GM23338 (cell line): ENCODE data around the gene FHL2. TPM values are rescaled to one million over a fixed set of nuclear protein-coding genes. Genes with fewer than 3 reads are reported as not detected.

Experiments used
- ATAC-seq: fragments of 200-7000 bp; cut with Tn5 transposase; 3 replicates; pipeline ENCODE4 v1.9.1; 2020
- DNase-seq: peaks from one replicate; pipeline ENCODE4 v3.0.0-alpha.2; 2015; ENCODE audit warnings: low spot score
- H2AFZ ChIP-seq: fragments of 200-600 bp; sonication (generic); 2 replicates; pipeline ENCODE4 v1.8.0; 2016; ENCODE audit warnings: antibody characterized with exemption, mild to moderate bottlenecking, moderate library complexity
- H3F3A ChIP-seq: fragments of 200-600 bp; sonication (generic); replicated peaks from 2 replicates; pipeline ENCODE4 v1.8.0; 2017; ENCODE audit warnings: antibody characterized with exemption, mixed run types, low read depth
- H3K27ac ChIP-seq: fragments of 200-600 bp; sonication (generic); 2 replicates; pipeline ENCODE4 v1.6.1; 2016; ENCODE audit warnings: low read depth
- H3K27me3 ChIP-seq: fragments of 200-600 bp; sonication (generic); 2 replicates; pipeline ENCODE4 v1.8.0; 2016; ENCODE audit warnings: mild to moderate bottlenecking, mixed run types, moderate library complexity; ENCODE audit not compliant: insufficient read depth
- H3K36me3 ChIP-seq: fragments of 200-600 bp; sonication (generic); 2 replicates; pipeline ENCODE4 v1.8.0; 2016; ENCODE audit warnings: mild to moderate bottlenecking; ENCODE audit not compliant: insufficient read depth
- H3K4me1 ChIP-seq: fragments of 200-600 bp; sonication (generic); 2 replicates; pipeline ENCODE4 v1.8.0; 2016; ENCODE audit warnings: mild to moderate bottlenecking, moderate library complexity; ENCODE audit not compliant: insufficient read depth
- H3K4me2 ChIP-seq: fragments of 200-600 bp; sonication (generic); 2 replicates; pipeline ENCODE4 v1.7.1; 2017; ENCODE audit warnings: mixed run types
- H3K4me3 ChIP-seq: fragments of 200-600 bp; sonication (generic); 2 replicates; pipeline ENCODE4 v1.6.1; 2016; ENCODE audit warnings: mixed run types
- H3K79me2 ChIP-seq: fragments of 200-600 bp; sonication (generic); replicated peaks from 2 replicates; pipeline ENCODE4 v1.8.0; 2017; ENCODE audit warnings: mild to moderate bottlenecking; ENCODE audit not compliant: insufficient read depth
- H3K9me2 ChIP-seq: fragments of 200-600 bp; sonication (generic); 2 replicates; pipeline ENCODE4 v1.8.0; 2017; ENCODE audit not compliant: insufficient read depth
- H4K20me1 ChIP-seq: fragments of 200-600 bp; sonication (generic); replicated peaks from 2 replicates; pipeline ENCODE4 v1.8.0; 2017; ENCODE audit warnings: mild to moderate bottlenecking; ENCODE audit not compliant: insufficient read depth
- H3K27ac Mint-ChIP-seq: 2 replicates; pipeline ENCODE4 v1.8.0; 2020; ENCODE audit warnings: inconsistent platforms, mild to moderate bottlenecking, moderate library complexity, mixed read lengths
- H3K27me3 Mint-ChIP-seq: 3 replicates; pipeline ENCODE4 v1.8.0; 2022; ENCODE audit warnings: low read depth, mild to moderate bottlenecking, moderate library complexity, mixed read lengths, inconsistent platforms; ENCODE audit not compliant: insufficient read depth, poor library complexity
- H3K36me3 Mint-ChIP-seq: 3 replicates; pipeline ENCODE4 v1.8.0; 2021; ENCODE audit warnings: low read depth, mild to moderate bottlenecking, inconsistent platforms, moderate library complexity, mixed read lengths
- H3K4me1 Mint-ChIP-seq: 3 replicates; pipeline ENCODE4 v1.8.0; 2020; ENCODE audit warnings: mild to moderate bottlenecking, inconsistent platforms, mixed read lengths
- H3K4me3 Mint-ChIP-seq: 3 replicates; pipeline ENCODE4 v1.8.0; 2021; ENCODE audit warnings: moderate library complexity, mild to moderate bottlenecking, inconsistent platforms, mixed read lengths
- H3K9me3 Mint-ChIP-seq: 3 replicates; pipeline ENCODE4 v1.8.0; 2020; ENCODE audit warnings: moderate library complexity, mild to moderate bottlenecking, inconsistent platforms, mixed read lengths
- POLR2AphosphoS5 ChIP-seq: IDR thresholded peaks from 2 replicates; pipeline ENCODE4 v1.6.1; 2016; ENCODE audit warnings: antibody characterized with exemption, low read depth
- ZNF114 ChIP-seq: fragments of 250-450 bp; sonication (Bioruptor Pico); IDR thresholded peaks from 2 replicates; pipeline ENCODE4 v1.5.0; 2020; ENCODE audit warnings: mild to moderate bottlenecking, moderate library complexity
- ZNF462 ChIP-seq: fragments of 250-450 bp; sonication (Bioruptor Pico); IDR thresholded peaks from 2 replicates; pipeline ENCODE4 v1.5.0; 2020; ENCODE audit warnings: mild to moderate bottlenecking, moderate library complexity
- polyA plus RNA-seq: library from polyadenylated mRNA; unstranded; fragments of >200 nt; fragmentation: Nextera tagmentation; extraction: Ambion mirVana; gene quantifications from 2 replicates; pipeline ENCODE4 v1.2.1, GENCODE V29; 2016
- total RNA-seq: library from RNA; depleted of rRNA; stranded (reverse); fragments of >200 nt; shearing (Covaris generic); gene quantifications from 2 replicates; pipeline ENCODE4 v1.2.3, GENCODE V29; 2014

FHL2 gene
- total and polyA plus RNA-seq, 2 experiments from 2014 or later: 29.0 to 30.9 TPM

GRCh38 chr2:105336786-105337121 lies 62.1 kb downstream of the FHL2 start:
- H3K4me3 Mint-ChIP-seq: peak overlapping the region; percentile 99

More at GRCh38 chr2:105336786-105337121, 62.1 kb downstream of the FHL2 start:
- Histone ChIP-seq H3K27me3 (no peaks in the 10 kb centered on the region), H2AFZ (peak overlapping the region; percentile 97; the same call in 1 of the 2 replicates), H3K27ac (peak overlapping the region; percentile 100), H3K36me3 (peaks cover 24% of the 10 kb centered on the region), H3F3A (no peaks in the 10 kb centered on the region), H4K20me1 (peaks cover 16% of the 10 kb centered on the region; the same call in 1 of the 2 replicates), H3K4me3 (peak overlapping the region; percentile 71), H3K79me2 (peaks cover 52% of the 10 kb centered on the region), H3K4me1 (peaks cover 18% of the 10 kb centered on the region), H3K4me2 (peak overlapping the region; percentile 94), H3K9me2 (no peaks in the 10 kb centered on the region)
- TF ChIP-seq ZNF462 (CRISPR knock-in tag): no peak
- TF ChIP-seq POLR2AphosphoS5: no peak
- no peak for TF ChIP-seq ZNF114 (CRISPR knock-in tag)
- Mint-ChIP-seq H3K27ac (peak overlapping the region; percentile 100), H3K36me3 (peaks cover 18% of the 10 kb centered on the region), H3K9me3 (no peaks in the 10 kb centered on the region), H3K4me1 (peaks cover 6% of the 10 kb centered on the region; the same call in 1 of the 3 replicates), H3K27me3 (peaks cover 6% of the 10 kb centered on the region)
- ATAC-seq (no peak), DNase-seq (no peak)
